GM12878 (cell line): ENCODE data around the gene SERPINB8. TPM values are rescaled to one million over a fixed set of nuclear protein-coding genes. Genes with fewer than 3 reads are reported as not detected.

Source experiments
- ATAC-seq: fragments of 200-7000 bp; cut with Tn5 transposase; 3 replicates; pipeline ENCODE4 v1.9.1; 2020; ENCODE audit warnings: mild to moderate bottlenecking, moderate library complexity
- BruUV-seq: library from RNA; stranded (reverse); fragments of 400-500 nt; replicated peaks from 2 replicates; lab custom pipeline; 2021; lab: Mats Ljungman, UMichigan
- CTCF ChIA-PET: fragments of 300-600 bp; sonication (Branson Sonifier 250); formaldehyde crosslinking; extraction: SDS; loops from one replicate; lab custom pipeline; 2021; ENCODE audit warnings: inconsistent platforms; lab: Yijun Ruan, JAX
- POLR2A ChIA-PET: fragments of 350-600 bp; formaldehyde crosslinking; extraction: SDS; loops from one replicate; lab custom pipeline; 2021; ENCODE audit warnings: inconsistent platforms; lab: Charles Lee
- RAD21 ChIA-PET: fragments of 300-600 bp; sonication (Branson Sonifier 250); formaldehyde crosslinking; loops from one replicate; lab custom pipeline; 2023; ENCODE audit warnings: antibody characterized with exemption; ENCODE audit not compliant: unreplicated experiment; lab: Charles Lee
- SMC1A ChIA-PET: fragments of 300-600 bp; sonication (Branson Sonifier 250); formaldehyde crosslinking; loops from one replicate; lab custom pipeline; 2023; ENCODE audit not compliant: unreplicated experiment, uncharacterized antibody; lab: Charles Lee
- DNase-seq: peaks from one replicate; pipeline ENCODE4 v3.0.0-alpha.2; 2011; ENCODE audit warnings: low read depth, low spot score
- FAIRE-seq: peaks from 3 replicates; lab custom pipeline; 2011; peaks lifted over from hg19 to GRCh38; lab: Jason Lieb, UNC
- H2AFZ ChIP-seq: 2 replicates; pipeline ENCODE4 v1.6.0; 2011; ENCODE audit warnings: low read depth, low read length, control low read depth; ENCODE audit not compliant: control insufficient read depth
- H3K27ac ChIP-seq: 2 replicates; pipeline ENCODE4 v1.5.1; 2011; ENCODE audit warnings: control low read depth; ENCODE audit not compliant: control insufficient read depth, insufficient read depth
- H3K27me3 ChIP-seq, 2 experiments: replicated peaks in 1 of 2; 2 replicates each; pipeline versions ENCODE4 v1.6.0 to v1.6.1; 2011; ENCODE audit warnings: low read length in 1 of 2; ENCODE audit not compliant: control insufficient read depth in 2 of 2, insufficient read depth in 2 of 2
- H3K36me3 ChIP-seq, 2 experiments: 2 replicates each; pipeline ENCODE4 v1.5.1; 2011; ENCODE audit warnings: low read length in 1 of 2; ENCODE audit not compliant: control insufficient read depth in 2 of 2, insufficient read depth in 2 of 2
- H3K4me1 ChIP-seq: 2 replicates; pipeline ENCODE4 v1.6.1; 2011; ENCODE audit warnings: mild to moderate bottlenecking, low read length, moderate library complexity, mixed read lengths; ENCODE audit not compliant: control insufficient read depth, insufficient read depth
- H3K4me2 ChIP-seq: 2 replicates; pipeline ENCODE4 v1.6.0; 2011; ENCODE audit warnings: control low read depth; ENCODE audit not compliant: control insufficient read depth, insufficient read depth
- H3K4me3 ChIP-seq: fragments of 200-600 bp; sonication (generic); 2 replicates; pipeline ENCODE4 v1.5.1; 2016
- H3K79me2 ChIP-seq: 2 replicates; pipeline ENCODE4 v1.6.0; 2011; ENCODE audit warnings: low read length; ENCODE audit not compliant: control insufficient read depth, insufficient read depth
- H3K9ac ChIP-seq: 2 replicates; pipeline ENCODE4 v1.8.0; 2011; ENCODE audit warnings: low read length, control low read depth, mixed read lengths; ENCODE audit not compliant: control insufficient read depth, insufficient read depth
- H3K9me3 ChIP-seq: replicated peaks from 3 replicates; pipeline ENCODE4 v1.5.1; 2011; ENCODE audit warnings: mild to moderate bottlenecking, low read length; ENCODE audit not compliant: control insufficient read depth, insufficient read depth
- H4K20me1 ChIP-seq: 2 replicates; pipeline ENCODE4 v1.6.0; 2011; ENCODE audit not compliant: control insufficient read depth, insufficient read depth
- ATF2 ChIP-seq: IDR thresholded peaks from 2 replicates; pipeline ENCODE4 v1.6.1; 2012; ENCODE audit warnings: low read length, inconsistent platforms
- BACH1 ChIP-seq: fragments of 450-650 bp; IDR thresholded peaks from 2 replicates; pipeline ENCODE4 v1.6.1; 2017; ENCODE audit warnings: mild to moderate bottlenecking, borderline replicate concordance
- EP300 ChIP-seq, 2 experiments: fragments of 150-350 bp in 1 of 2; IDR thresholded peaks; 2 replicates each; pipeline ENCODE4 v1.6.1; 2011 to 2012; ENCODE audit warnings: low read depth in 2 of 2, low read length in 2 of 2, borderline replicate concordance in 1 of 2, improper control_type of control experiment in 1 of 2, inconsistent platforms in 1 of 2; ENCODE audit not compliant: control insufficient read depth in 1 of 2
- ETV6 ChIP-seq, 2 experiments: fragments of 450-650 bp in 1 of 2; IDR thresholded peaks in 1 of 2; conservative IDR thresholded peaks in 1 of 2; 2 replicates each; pipeline ENCODE4 v1.6.1; 2014; ENCODE audit warnings: antibody characterized with exemption in 1 of 2, borderline replicate concordance in 1 of 2, low read depth in 1 of 2, mild to moderate bottlenecking in 1 of 2, moderate library complexity in 1 of 2
- HDAC2 ChIP-seq: fragments of 200-600 bp; sonication (generic); IDR thresholded peaks from 2 replicates; pipeline ENCODE4 v1.6.1; 2017
- IRF3 ChIP-seq: fragments of 450-650 bp; IDR thresholded peaks from 2 replicates; pipeline ENCODE4 v1.6.1; 2014; ENCODE audit warnings: mild to moderate bottlenecking
- KAT2A ChIP-seq: conservative IDR thresholded peaks from 2 replicates; pipeline ENCODE4 v1.6.1; 2011; ENCODE audit warnings: low read depth, low read length; ENCODE audit not compliant: control insufficient read depth
- MEF2B ChIP-seq: fragments of 450-650 bp; IDR thresholded peaks from 2 replicates; pipeline ENCODE4 v1.6.1; 2018; ENCODE audit warnings: mild to moderate bottlenecking, moderate library complexity; ENCODE audit not compliant: partially characterized antibody, poor library complexity, severe bottlenecking
- RCOR1 ChIP-seq: conservative IDR thresholded peaks from 2 replicates; pipeline ENCODE4 v1.6.1; 2012; ENCODE audit warnings: low read depth, low read length, improper control_type of control experiment
- SMAD1 ChIP-seq: fragments of 450-650 bp; IDR thresholded peaks from 2 replicates; pipeline ENCODE4 v1.6.1; 2018; ENCODE audit warnings: mild to moderate bottlenecking, low read depth; ENCODE audit not compliant: partially characterized antibody
- SPI1 ChIP-seq: IDR thresholded peaks from 2 replicates; pipeline ENCODE4 v1.6.1; 2011; ENCODE audit warnings: low read depth, mild to moderate bottlenecking, low read length, moderate library complexity, borderline replicate concordance; ENCODE audit not compliant: insufficient read depth
- SREBF2 ChIP-seq: IDR thresholded peaks from 2 replicates; pipeline ENCODE4 v1.6.1; 2012; ENCODE audit warnings: mild to moderate bottlenecking, low read length
- WGBS: methylation state at CpG from one replicate; pipeline ENCODE4 v1.1.6; 2016; ENCODE audit warnings: low lambda C conversion rate; ENCODE audit not compliant: insufficient replicate concordance, insufficient coverage; ENCODE audit errors: missing lambda C conversion rate; 5-methylcytosine and 5-hydroxymethylcytosine counted together
- in situ Hi-C: fragments of 300-500 bp; cut with MboI; formaldehyde crosslinking; loops from 9 replicates; pipeline ENCODE4 v1.14.3; 2018; ENCODE audit warnings: mixed read lengths
- intact Hi-C: fragments of 100-400 bp; cut with micrococcal nuclease; formaldehyde crosslinking; loops from one replicate; pipeline ENCODE4 v1.14.2; 2022; ENCODE audit not compliant: unreplicated experiment
- polyA plus RNA-seq, 11 experiments: library from polyadenylated mRNA; depleted of rRNA in 4 of 11; unstranded in 6 of 11; stranded (reverse) in 5 of 11; fragments of >200 nt; fragmentation: Nextera tagmentation in 4 of 11; fragmentation: Illumina TruSeq in 1 of 11; extraction: Ambion mirVana in 4 of 11; extraction: Trizol in 1 of 11; gene quantifications; 1 replicate in 1 of 11; 2 replicates in 10 of 11; pipeline versions ENCODE4 v1.2.1 to v1.2.3, GENCODE V29; 2011 to 2016; ENCODE audit warnings: inconsistent platforms in 2 of 11, missing spikeins in 2 of 11, low read depth in 1 of 11
- total RNA-seq, 4 experiments: library from RNA; depleted of rRNA in 3 of 4; stranded (reverse); fragments of >200 nt in 3 of 4; fragmentation: Illumina TruSeq in 1 of 4; extraction: Trizol in 1 of 4; gene quantifications; 2 replicates each; pipeline versions ENCODE4 v1.2.1 to v1.2.3, GENCODE V29; 2013 to 2021

Gene SERPINB8
- total and polyA plus RNA-seq, 10 of the 15 experiments (the other 5 are each of a cell fraction or from before 2014, with no cell fraction given), result 8.1 to 31.5 (median 16.7) TPM

- ChIA-PET CTCF (interaction anchor here (0.8 to 1.7 kb wide), 3 partner anchors 10 to 20 kb away, joined by 3 to 4 read pairs (median 3); no protein-coding TSS in a partner anchor), POLR2A (no interaction called here)
- intact Hi-C loops (no loop called here), in situ Hi-C loops (loop anchor here (25.0 kb wide), 1 partner anchor 470 kb away; no protein-coding TSS in a partner anchor)
- Histone ChIP-seq H3K36me3 (peaks cover 18 to 24% of the 10 kb centered on the region in 2 experiments), H3K27ac (no peak overlapping the region), H3K4me2 (no peak overlapping the region), H3K4me1 (peaks cover 3% of the 10 kb centered on the region; the same call in 1 of the 2 replicates)
- no TSS peak for BruUV-seq
- ATAC-seq, result no peak
- TF ChIP-seq RCOR1 (no peak), SREBF2 (no peak), HDAC2 (no peak), ATF2 (no peak), ETV6 (conservative IDR thresholded peaks at IDR 0.05 in 1 of 2, IDR thresholded peaks at IDR 0.05 in 1 of 2; ENCODE audit: borderline replicate concordance in 1 of 2, low read depth in 1 of 2) (no peak), BACH1 (no peak), EP300 (IDR thresholded peaks at IDR 0.05; ENCODE audit: borderline replicate concordance in 1 of 2, control insufficient read depth in 1 of 2, low read depth in 2 of 2, low read length in 2 of 2) (no peak), SMAD1 (no peak), MEF2B (no peak), KAT2A (no peak), IRF3 (no peak), SPI1 (no peak)
- TF ChIP-seq, all 136 proteins: peak for 0
- no peak overlapping the region for H3K9ac ChIP-seq
- 0 out of 2 replicates have a peak, but pooled peaks cover 3% of the 10 kb centered on the region for H4K20me1 ChIP-seq
- H3K4me3 ChIP-seq, result no peak overlapping the region
- no peak for FAIRE-seq
- H3K9me3 ChIP-seq, result no peaks in the 10 kb centered on the region
- ChIA-PET SMC1A (no interaction called here), RAD21 (no interaction called here)
- 85% methylated on average over 3 of the region's 3 CpGs for WGBS
- no peak for DNase-seq
- no peaks in the 10 kb centered on the region; the same call in 1 of the 2 replicates for H3K79me2 ChIP-seq
- H3K27me3 ChIP-seq, result no peaks in the 10 kb centered on the region
- no peak overlapping the region for H2AFZ ChIP-seq
Observed at GRCh38 chr18:63982361-63982760, 12.5 kb downstream of the SERPINB8 start.
